GM18907 (cell line): ENCODE data around the gene ADAP2.
"Not testable (repeated sequence)": the region's sequence is repeated elsewhere in the genome, so short reads cannot be mapped to it uniquely, and the experiment has no call there.

Source experiments
- ATAC-seq: cut with Tn5 transposase; IDR thresholded peaks from one replicate; pipeline ENCODE4 v1.9.1; 2021; ENCODE audit warnings: mild to moderate bottlenecking, moderate library complexity; ENCODE audit not compliant: unreplicated experiment

Gene ADAP2

GRCh38 chr17:30921544-30922196, at the start of gene ADAP2:
Gene ADAP2 (plus strand): TSS chr17:30921945. CDS start chr17:30922015, 70 bp downstream.
- ATAC-seq: no peak

GRCh38 chr17:30886187-30886586, 35.6 kb upstream of the ADAP2 start:
- ATAC-seq: no peak

GRCh38 chr17:30894236-30894635, 27.5 kb upstream of the ADAP2 start:
- no peak for ATAC-seq

- ATAC-seq: no peak
Measured at GRCh38 chr17:30897311-30897710, 24.4 kb upstream of the ADAP2 start.

GRCh38 chr17:30905742-30906100, 16.0 kb upstream of the ADAP2 start:
- ATAC-seq: peak; percentile 33

GRCh38 chr17:30906101-30906911, 15.4 kb upstream of the ADAP2 start, which contains the start of gene TEFM:
Gene TEFM (minus strand): TSS chr17:30906238. CDS start chr17:30906198, 40 bp downstream.
- peak; percentile 92 for ATAC-seq

- ATAC-seq: no peak
Measured at GRCh38 chr17:30908717-30909420, 12.9 kb upstream of the ADAP2 start.

- not testable (repeated sequence) for ATAC-seq
Measured at GRCh38 chr17:30910151-30910550, 11.6 kb upstream of the ADAP2 start.

GRCh38 chr17:30913955-30914354, 7.8 kb upstream of the ADAP2 start:
- ATAC-seq: no peak

GRCh38 chr17:30915833-30916611, 5.7 kb upstream of the ADAP2 start:
- no peak for ATAC-seq

GRCh38 chr17:30917050-30917449, 4.7 kb upstream of the ADAP2 start:
- no peak for ATAC-seq

GRCh38 chr17:30920282-30920681, 1.5 kb upstream of the ADAP2 start:
- ATAC-seq: no peak

GRCh38 chr17:30920683-30921543, 832 bp upstream of the ADAP2 start:
- no peak for ATAC-seq

GRCh38 chr17:30922235-30923030, 688 bp downstream of the ADAP2 start:
- ATAC-seq: no peak

- ATAC-seq: no peak
Measured at GRCh38 chr17:30924341-30924740, 2.6 kb downstream of the ADAP2 start.

- no peak for ATAC-seq
Measured at GRCh38 chr17:30926516-30926915, 4.8 kb downstream of the ADAP2 start.

GRCh38 chr17:30927756-30928155, 6.0 kb downstream of the ADAP2 start:
- no peak for ATAC-seq

GRCh38 chr17:30928584-30928983, 6.8 kb downstream of the ADAP2 start:
- ATAC-seq: no peak

- no peak for ATAC-seq
Measured at GRCh38 chr17:30929081-30929633, 7.4 kb downstream of the ADAP2 start.
